GM12873 (cell line): Measurements from ENCODE around the gene KRT82.

Experiments
- TF ChIP-seq, protein P1 (sequence below): IDR thresholded peaks from 2 replicates; pipeline ENCODE4 v1.5.1; 2012; ENCODE audit warnings: low read depth, mild to moderate bottlenecking, moderate library complexity, low read length, control low read depth; ENCODE audit not compliant: insufficient read depth; ENCODE audit errors: missing control alignments

The KRT82 gene

DNA sequence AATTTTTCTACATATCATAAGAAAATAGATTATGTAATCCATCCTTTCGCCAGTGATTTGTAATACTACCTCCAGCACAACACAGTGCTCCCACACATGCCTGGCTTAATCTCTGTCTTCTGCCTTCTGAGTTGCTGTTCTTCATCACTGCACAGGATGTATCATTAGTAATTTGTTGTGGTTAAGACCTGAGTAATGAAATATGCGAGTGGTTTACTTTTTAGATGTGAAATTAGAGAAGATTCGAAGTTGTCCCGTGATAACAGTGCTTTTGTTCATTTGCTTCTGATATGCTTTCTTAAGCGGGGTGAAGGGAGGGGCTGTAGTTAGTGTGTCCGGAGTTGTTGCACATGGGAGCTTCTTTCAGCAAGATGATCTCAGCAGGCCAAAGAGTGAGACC lies 56.9 kb downstream of the KRT82 start:
- TF ChIP-seq, protein P1, sequence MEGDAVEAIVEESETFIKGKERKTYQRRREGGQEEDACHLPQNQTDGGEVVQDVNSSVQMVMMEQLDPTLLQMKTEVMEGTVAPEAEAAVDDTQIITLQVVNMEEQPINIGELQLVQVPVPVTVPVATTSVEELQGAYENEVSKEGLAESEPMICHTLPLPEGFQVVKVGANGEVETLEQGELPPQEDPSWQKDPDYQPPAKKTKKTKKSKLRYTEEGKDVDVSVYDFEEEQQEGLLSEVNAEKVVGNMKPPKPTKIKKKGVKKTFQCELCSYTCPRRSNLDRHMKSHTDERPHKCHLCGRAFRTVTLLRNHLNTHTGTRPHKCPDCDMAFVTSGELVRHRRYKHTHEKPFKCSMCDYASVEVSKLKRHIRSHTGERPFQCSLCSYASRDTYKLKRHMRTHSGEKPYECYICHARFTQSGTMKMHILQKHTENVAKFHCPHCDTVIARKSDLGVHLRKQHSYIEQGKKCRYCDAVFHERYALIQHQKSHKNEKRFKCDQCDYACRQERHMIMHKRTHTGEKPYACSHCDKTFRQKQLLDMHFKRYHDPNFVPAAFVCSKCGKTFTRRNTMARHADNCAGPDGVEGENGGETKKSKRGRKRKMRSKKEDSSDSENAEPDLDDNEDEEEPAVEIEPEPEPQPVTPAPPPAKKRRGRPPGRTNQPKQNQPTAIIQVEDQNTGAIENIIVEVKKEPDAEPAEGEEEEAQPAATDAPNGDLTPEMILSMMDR, result no peak

DNA sequence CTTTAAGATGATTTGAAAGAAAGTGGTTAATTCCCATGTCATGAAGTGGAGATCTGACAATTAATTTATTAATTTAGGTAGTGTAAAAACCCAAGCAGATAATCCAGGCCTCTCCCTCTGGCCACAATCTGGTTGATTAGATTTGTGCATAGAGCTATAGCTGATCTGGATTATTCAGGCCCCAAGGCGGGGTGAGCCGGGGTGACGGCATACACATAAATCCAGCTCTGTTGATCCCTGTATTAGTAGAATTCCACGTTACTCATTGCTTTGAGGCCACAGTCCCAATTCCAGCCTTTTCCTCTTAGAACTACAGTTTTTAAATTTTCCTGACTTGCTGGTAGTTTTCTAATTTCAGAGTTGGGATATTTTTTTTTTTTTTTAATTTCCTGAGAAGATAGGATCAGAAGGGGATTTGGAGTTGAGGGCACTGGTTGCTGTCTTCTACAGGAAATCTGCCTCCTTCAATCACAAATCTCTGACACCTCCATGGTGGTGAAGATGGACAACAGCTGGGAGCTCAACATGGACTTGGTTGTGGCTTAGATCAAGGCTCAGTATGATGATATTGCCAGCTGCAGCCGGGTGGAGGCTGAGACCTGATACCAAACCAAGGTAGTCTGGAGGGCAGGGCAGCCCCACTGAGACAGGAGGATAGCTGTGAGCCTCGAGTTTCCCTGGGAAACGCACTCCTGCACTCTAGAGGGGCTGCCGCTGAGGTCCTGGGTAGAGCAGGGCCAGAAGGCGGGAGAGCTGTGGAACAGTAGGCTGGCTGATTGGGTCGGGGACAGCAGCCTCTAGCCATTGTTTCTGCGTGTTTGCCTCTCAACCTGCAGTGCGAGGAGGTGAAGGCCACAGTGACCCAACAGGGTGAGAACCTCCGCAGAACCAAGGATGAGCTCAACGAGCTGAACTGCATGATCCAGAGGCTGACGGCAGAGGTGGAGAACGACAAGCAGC lies 58.3 kb downstream of the KRT82 start:
- TF ChIP-seq, protein P1, result no peak

DNA sequence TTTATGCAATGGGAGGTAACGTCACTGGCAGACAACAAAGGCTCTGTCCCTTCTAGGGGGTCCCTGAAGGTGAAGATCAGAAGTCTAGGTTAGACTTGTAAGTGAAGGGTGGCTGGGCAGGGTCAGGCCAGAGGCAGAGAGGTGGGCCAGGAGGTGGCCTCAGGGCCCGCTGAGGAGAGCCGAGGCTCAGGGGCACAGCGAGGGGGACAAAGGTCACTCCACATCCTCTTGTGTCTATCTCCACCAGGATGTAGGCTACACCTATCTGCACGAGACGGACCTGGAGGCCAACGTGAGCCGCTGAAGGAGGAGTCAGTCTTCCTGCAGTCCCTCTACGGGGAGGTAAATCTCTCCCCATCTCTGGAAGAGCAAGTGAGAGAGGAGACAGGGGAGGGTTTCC lies 59.1 kb downstream of the KRT82 start:
- TF ChIP-seq, protein P1, result no peak

DNA sequence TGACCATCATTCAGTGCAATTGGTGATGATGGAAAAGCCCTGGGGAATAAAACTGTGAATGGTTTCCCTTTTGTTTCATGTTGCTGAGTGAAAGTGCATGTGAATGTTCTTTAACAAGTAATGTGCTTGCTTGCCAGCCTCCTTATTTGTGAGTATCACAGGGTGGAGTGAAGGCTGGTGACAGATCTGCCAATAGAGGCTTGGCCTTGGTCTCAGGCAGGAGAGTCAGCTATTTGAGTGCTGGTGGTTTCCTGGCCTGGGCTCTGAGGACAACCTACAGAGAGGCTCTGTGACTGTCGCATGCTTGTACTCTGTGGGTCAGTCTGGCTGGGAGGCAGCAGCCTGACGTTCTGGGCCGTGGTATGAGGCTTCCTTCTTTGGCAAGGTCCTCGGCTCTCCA lies 59.5 kb downstream of the KRT82 start:
- TF ChIP-seq, protein P1, result no peak

DNA sequence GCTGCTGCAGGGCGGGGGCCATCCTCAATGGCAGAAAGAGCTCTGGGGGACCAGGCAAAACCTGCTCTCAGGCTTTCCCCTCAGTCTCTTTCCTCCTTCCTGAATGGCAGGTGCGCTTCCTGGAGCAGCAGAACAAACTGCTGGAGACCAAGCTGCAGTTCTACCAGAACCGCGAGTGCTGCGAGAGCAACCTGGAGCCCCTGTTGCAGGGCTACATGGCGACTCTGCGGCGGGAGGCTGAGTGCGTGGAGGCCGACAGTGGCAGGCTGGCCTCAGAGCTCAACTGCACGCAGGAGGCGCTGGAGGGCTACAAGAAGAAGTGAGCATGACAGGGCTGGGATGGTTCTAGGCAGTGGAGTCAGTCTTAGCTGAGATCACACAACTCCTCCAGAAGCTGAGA lies 62.0 kb downstream of the KRT82 start:
- TF ChIP-seq, protein P1, result no peak
